MCF 10A (cell line): ENCODE data around the gene MGAT3. TPM values are rescaled to one million over a fixed set of nuclear protein-coding genes. Genes with fewer than 3 reads are reported as not detected.

ENCODE experiments used
- BruUV-seq: library from RNA; stranded (reverse); fragments of 400-500 nt; replicated peaks from 2 replicates; lab custom pipeline; 2021; lab: Mats Ljungman, UMichigan
- CTCF ChIA-PET: fragments of 300-600 bp; sonication (Branson Sonifier 250); formaldehyde crosslinking; extraction: SDS; loops from one replicate; lab custom pipeline; 2021; ENCODE audit warnings: antibody characterized with exemption, inconsistent platforms; lab: Yijun Ruan, JAX
- POLR2A ChIA-PET: fragments of 300-600, 350-650 bp; sonication (Branson Sonifier 250); formaldehyde crosslinking; extraction: SDS; loops from one replicate; lab custom pipeline; 2020; ENCODE audit warnings: antibody characterized with exemption, inconsistent platforms; lab: Yijun Ruan, JAX
- DNase-seq: peaks from one replicate; pipeline ENCODE4 v3.0.0-alpha.2; 2018; ENCODE audit not compliant: unreplicated experiment
- H3K27ac Mint-ChIP-seq: one replicate; pipeline ENCODE4 v1.8.0; 2022; ENCODE audit warnings: mild to moderate bottlenecking, low read depth, mixed read lengths; ENCODE audit not compliant: unreplicated experiment
- H3K27me3 Mint-ChIP-seq: one replicate; pipeline ENCODE4 v1.8.0; 2022; ENCODE audit warnings: mixed read lengths; ENCODE audit not compliant: insufficient read depth, unreplicated experiment
- H3K36me3 Mint-ChIP-seq: one replicate; pipeline ENCODE4 v1.8.0; 2022; ENCODE audit warnings: mild to moderate bottlenecking, moderate library complexity, mixed read lengths; ENCODE audit not compliant: insufficient read depth, unreplicated experiment
- H3K4me1 Mint-ChIP-seq: one replicate; pipeline ENCODE4 v1.8.0; 2022; ENCODE audit warnings: mixed read lengths; ENCODE audit not compliant: insufficient read depth, unreplicated experiment
- H3K4me3 Mint-ChIP-seq: one replicate; pipeline ENCODE4 v1.8.0; 2022; ENCODE audit warnings: mild to moderate bottlenecking, moderate library complexity, mixed read lengths; ENCODE audit not compliant: unreplicated experiment
- H3K9me3 Mint-ChIP-seq: one replicate; pipeline ENCODE4 v1.8.0; 2022; ENCODE audit warnings: mixed read lengths; ENCODE audit not compliant: unreplicated experiment
- intact Hi-C: fragments of 100-400 bp; cut with micrococcal nuclease; formaldehyde crosslinking; loops from 2 replicates; pipeline ENCODE4 v1.14.1; 2022
- total RNA-seq: library from RNA; stranded (reverse); gene quantifications from 2 replicates; pipeline ENCODE4 v1.2.3, GENCODE V29; 2022
- TF ChIP-seq, protein P1 (sequence below): fragments of 200-600 bp; IDR thresholded peaks from one replicate; pipeline ENCODE4 v1.8.0; 2022; ENCODE audit warnings: antibody characterized with exemption, mild to moderate bottlenecking; ENCODE audit not compliant: unreplicated experiment

MGAT3 gene
- total RNA-seq, 1 experiment from 2014 or later = not detected

DNA sequence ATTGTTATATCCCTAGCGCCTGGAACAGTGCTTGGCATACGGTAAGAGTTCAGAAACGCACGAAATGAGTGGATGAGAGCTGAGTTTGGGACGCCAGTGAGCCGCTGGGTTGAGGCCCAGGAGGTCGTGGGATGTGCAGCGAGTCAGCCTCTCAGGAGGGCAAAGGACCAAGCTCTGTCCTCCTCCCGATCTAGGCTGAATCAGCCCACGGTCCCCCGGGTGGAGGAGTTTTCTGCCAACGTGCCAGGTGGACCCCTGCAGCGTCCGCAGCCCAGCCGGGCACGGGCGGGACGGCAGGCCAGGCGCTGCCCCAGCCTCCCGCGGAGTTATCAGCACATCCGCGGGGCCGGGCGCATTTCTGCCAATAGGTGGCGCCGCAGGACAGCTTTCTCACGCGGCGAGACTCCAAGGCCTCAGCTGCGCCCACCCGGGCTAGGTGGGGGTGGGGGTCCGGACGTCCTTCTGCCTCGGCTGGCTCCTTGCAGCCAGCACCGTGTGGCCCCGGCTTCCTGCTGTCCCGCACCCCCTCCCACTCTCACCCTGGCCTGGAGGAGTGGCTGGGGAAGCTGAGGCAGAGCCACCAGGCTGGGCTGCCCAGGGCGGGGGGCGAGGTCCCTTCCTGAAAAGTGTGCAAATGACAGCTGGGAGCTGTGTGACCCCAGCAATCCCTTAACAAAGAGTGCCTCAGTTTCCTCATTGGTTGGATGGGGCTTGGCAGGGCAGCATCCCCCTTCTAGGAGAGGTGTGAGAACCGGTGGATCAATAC is 78.0 kb downstream of the MGAT3 start:
- ChIA-PET POLR2A (interaction anchor here (0.6 to 2.7 kb wide), 12 partner anchors 11 to 811 kb away, joined by 3 to 28 read pairs (median 4); partner anchors contain the start of genes ADSL, ATF4 and MIEF1), CTCF (interaction anchor here (0.6 to 26.5 kb wide), 41 partner anchors 9 to 1194 kb away, joined by 3 to 471 read pairs (median 4); partner anchors contain the start of gene ADSL)
- H3K27me3 Mint-ChIP-seq = no peaks in the 10 kb centered on the region
- H3K27ac Mint-ChIP-seq = no peak overlapping the region
- peak; percentile 70 for DNase-seq
- H3K9me3 Mint-ChIP-seq = no peaks in the 10 kb centered on the region
- peaks cover 24% of the 10 kb centered on the region for H3K4me1 Mint-ChIP-seq
- peaks cover 25% of the 10 kb centered on the region for H3K36me3 Mint-ChIP-seq
- intact Hi-C loops = loop anchor here (1.0 to 5.0 kb wide), 5 partner anchors 465 to 812 kb away; partner anchors contain the start of genes ADSL and TNRC6B
- TF ChIP-seq, protein P1, sequence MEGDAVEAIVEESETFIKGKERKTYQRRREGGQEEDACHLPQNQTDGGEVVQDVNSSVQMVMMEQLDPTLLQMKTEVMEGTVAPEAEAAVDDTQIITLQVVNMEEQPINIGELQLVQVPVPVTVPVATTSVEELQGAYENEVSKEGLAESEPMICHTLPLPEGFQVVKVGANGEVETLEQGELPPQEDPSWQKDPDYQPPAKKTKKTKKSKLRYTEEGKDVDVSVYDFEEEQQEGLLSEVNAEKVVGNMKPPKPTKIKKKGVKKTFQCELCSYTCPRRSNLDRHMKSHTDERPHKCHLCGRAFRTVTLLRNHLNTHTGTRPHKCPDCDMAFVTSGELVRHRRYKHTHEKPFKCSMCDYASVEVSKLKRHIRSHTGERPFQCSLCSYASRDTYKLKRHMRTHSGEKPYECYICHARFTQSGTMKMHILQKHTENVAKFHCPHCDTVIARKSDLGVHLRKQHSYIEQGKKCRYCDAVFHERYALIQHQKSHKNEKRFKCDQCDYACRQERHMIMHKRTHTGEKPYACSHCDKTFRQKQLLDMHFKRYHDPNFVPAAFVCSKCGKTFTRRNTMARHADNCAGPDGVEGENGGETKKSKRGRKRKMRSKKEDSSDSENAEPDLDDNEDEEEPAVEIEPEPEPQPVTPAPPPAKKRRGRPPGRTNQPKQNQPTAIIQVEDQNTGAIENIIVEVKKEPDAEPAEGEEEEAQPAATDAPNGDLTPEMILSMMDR = peak; percentile 93
- no TSS peak for BruUV-seq
- H3K4me3 Mint-ChIP-seq = no peak overlapping the region

DNA sequence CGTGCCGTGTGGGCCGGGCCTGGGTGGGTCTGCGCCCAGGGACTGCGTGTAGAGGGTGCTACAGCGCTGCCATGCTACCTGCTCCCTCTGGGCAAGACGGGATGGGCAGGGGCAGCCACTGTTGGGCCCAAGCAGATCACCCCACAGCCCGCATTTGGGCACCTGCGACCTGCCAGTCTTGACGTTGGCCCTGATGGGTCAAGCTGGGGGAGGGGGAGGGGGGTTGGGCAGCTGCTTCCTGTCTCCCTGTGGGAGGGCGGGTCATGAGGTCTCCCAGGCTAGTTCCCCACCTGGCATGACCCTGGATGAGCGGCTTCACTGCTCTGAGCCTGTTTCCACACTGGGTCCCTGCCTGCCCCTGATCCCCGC is 78.5 kb downstream of the MGAT3 start:
- intact Hi-C loops = loop anchor here (2.0 kb wide), 2 partner anchors 489 to 811 kb away; partner anchors contain the start of gene ADSL
- Mint-ChIP-seq H3K27me3 (no peaks in the 10 kb centered on the region), H3K36me3 (peaks cover 19% of the 10 kb centered on the region), H3K4me3 (no peak overlapping the region), H3K4me1 (peaks cover 18% of the 10 kb centered on the region), H3K9me3 (no peaks in the 10 kb centered on the region), H3K27ac (no peak overlapping the region)
- ChIA-PET CTCF (interaction anchor here (0.6 to 26.5 kb wide), 22 partner anchors 8 to 866 kb away, joined by 3 to 471 read pairs (median 4); partner anchors contain the start of gene ADSL), POLR2A (interaction anchor here (0.9 to 2.7 kb wide), 8 partner anchors 15 to 811 kb away, joined by 3 to 28 read pairs (median 5); partner anchors contain the start of genes ADSL, ATF4 and MIEF1)
- no peak for DNase-seq
- TF ChIP-seq, protein P1 = no peak
- BruUV-seq = no TSS peak

DNA sequence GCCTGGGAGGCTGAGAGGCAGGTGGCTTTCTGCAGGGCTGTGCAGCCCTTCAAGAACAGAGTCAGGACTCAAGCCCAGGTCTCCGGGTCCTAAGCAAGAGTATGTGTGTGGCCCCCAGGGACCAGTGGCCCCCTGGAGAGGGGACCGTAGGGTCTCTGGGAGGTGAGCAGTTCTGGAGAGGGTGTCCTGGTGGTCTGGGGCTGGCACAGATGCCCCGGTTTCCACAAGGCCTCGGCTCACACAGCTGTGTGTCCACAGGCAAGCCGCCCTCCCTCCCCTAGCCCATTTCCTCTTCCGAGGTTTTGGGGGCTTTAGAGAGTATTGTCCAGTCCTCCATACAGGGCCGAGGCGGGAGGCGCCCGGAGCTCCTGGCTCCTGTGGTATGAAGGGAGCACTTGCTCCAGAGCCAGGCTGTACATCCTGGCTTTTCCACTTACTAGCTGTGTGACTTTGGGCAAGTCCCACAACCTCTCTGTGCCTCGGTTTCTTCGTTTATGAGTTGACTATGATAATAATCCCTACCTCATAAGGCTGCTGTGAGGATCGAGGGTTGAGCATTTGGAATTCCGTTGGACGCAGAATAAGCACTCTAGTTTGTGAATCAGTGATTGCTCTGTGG is 79.1 kb downstream of the MGAT3 start:
- CTCF ChIA-PET = interaction anchor here (0.6 to 26.5 kb wide), 9 partner anchors 9 to 810 kb away, joined by 3 to 471 read pairs (median 4); partner anchors contain the start of gene ADSL
- POLR2A ChIA-PET = interaction anchor here (0.7 to 2.7 kb wide), 3 partner anchors 11 to 507 kb away, joined by 3 to 28 read pairs (median 3); no protein-coding TSS in a partner anchor

More for the DNA sequence above, 79.1 kb downstream of the MGAT3 start:
- Mint-ChIP-seq H3K4me1 (peaks cover 12% of the 10 kb centered on the region), H3K4me3 (no peak overlapping the region), H3K9me3 (no peaks in the 10 kb centered on the region), H3K36me3 (peaks cover 13% of the 10 kb centered on the region), H3K27ac (no peak overlapping the region), H3K27me3 (no peaks in the 10 kb centered on the region)
- BruUV-seq = no TSS peak
- intact Hi-C loops = loop anchor here (2.0 kb wide), 2 partner anchors 489 to 811 kb away; partner anchors contain the start of gene ADSL
- TF ChIP-seq, protein P1 = no peak
- DNase-seq = no peak
